ENCODE measurements around the gene JPH2.

GRCh38 chr20:44219170-44219730, 32.3 kb upstream of the JPH2 start:
- TF ChIP-seq POLR2A (IDR thresholded peaks at IDR 0.05) (no peak), CTCF (IDR thresholded peaks at IDR 0.05) (no peak)
